Large intestine (tissue), 3 donors: ENCODE data around the gene TBL1X. TPM values are rescaled to one million over a fixed set of nuclear protein-coding genes. Genes with fewer than 3 reads are reported as not detected.

ENCODE experiments used
- DNase-seq, 2 donors: peaks; one replicate each; pipeline versions ENCODE4 v3.0.0 to v3.0.0-alpha.2; 2013
- H3K27ac ChIP-seq: one replicate; pipeline ENCODE4 v1.5.1; 2013; ENCODE audit warnings: low read length
- H3K27me3 ChIP-seq: 2 replicates; pipeline ENCODE4 v1.6.1; 2013; ENCODE audit warnings: low read length; ENCODE audit not compliant: control insufficient read depth, insufficient read depth
- H3K36me3 ChIP-seq: 2 replicates; pipeline ENCODE4 v1.6.1; 2013; ENCODE audit warnings: low read length; ENCODE audit not compliant: control insufficient read depth, insufficient read depth
- H3K4me1 ChIP-seq: one replicate; pipeline ENCODE4 v1.6.1; 2013; ENCODE audit warnings: low read length; ENCODE audit not compliant: control insufficient read depth, insufficient read depth
- H3K4me3 ChIP-seq: one replicate; pipeline ENCODE4 v1.5.1; 2013; ENCODE audit warnings: low read length
- H3K9me3 ChIP-seq: one replicate; pipeline ENCODE4 v1.6.1; 2013; ENCODE audit warnings: mild to moderate bottlenecking, low read depth, low read length, moderate library complexity; ENCODE audit not compliant: control insufficient read depth
- WGBS: methylation state at CpG from one replicate; pipeline ENCODE4 v1.1.5; 2013; ENCODE audit warnings: low lambda C conversion rate; ENCODE audit not compliant: insufficient coverage; 5-methylcytosine and 5-hydroxymethylcytosine counted together
- polyA plus RNA-seq: library from polyadenylated mRNA; unstranded; fragments of 120-200 nt; gene quantifications from one replicate; pipeline ENCODE4 v1.2.1, GENCODE V29; 2013

The TBL1X gene
- polyA plus RNA-seq, 1 donor = 9.6 TPM

DNA sequence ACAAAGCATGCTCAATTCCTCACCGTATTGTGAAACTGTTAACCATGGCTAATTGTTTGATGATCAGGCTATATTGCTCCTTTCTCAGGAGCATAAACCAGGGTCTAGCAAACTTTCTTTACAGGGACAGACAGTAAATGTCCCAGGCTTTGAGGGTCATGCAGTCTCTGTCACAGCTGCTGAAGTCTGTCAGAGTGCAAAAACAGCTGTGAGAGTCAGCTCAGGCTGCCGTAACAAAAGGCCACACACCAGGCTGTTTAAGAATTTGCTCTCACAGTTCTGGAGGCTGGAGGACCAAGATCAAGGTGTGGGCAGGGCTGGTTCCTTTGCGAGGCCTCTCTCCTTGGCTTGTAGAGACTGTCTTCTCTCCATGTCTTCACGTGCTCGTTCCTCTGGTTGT is 225.2 kb downstream of the TBL1X start:
- H3K27me3 ChIP-seq = no peaks in the 10 kb centered on the region
- peaks cover 17% of the 10 kb centered on the region for H3K36me3 ChIP-seq
- H3K9me3 ChIP-seq = no peaks in the 10 kb centered on the region
- H3K4me1 ChIP-seq = no peaks in the 10 kb centered on the region
- no peak overlapping the region for H3K4me3 ChIP-seq
- no peak for DNase-seq
- WGBS = no CpG with 5 or more reads among the region's 5 CpGs
- no peak overlapping the region for H3K27ac ChIP-seq

GRCh38 chrX:9693307-9694001 is 228.6 kb downstream of the TBL1X start:
- WGBS = no CpG with 5 or more reads among the region's 12 CpGs
- DNase-seq = no peak

DNA sequence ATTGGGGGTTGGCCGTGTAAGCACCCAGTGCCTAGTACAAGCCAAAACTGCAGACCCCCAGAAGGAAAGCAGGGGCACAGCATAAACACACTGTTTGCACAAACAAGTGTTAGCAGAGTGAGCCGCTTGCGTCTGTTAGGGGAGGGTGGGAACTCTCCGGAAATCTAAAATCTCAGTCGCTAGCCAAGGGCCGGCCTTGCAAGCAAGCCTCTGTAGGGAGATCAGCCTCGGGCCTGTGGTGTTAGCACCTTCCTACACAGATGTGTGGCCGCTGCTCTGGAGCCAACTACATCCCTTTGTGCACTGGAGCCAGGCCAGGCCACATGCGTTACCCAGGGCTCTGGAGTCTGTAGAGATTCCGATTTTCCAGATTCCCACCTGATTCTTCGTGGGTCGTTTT is 233.7 kb downstream of the TBL1X start:
- WGBS = no CpG with 5 or more reads among the region's 12 CpGs
- no peak overlapping the region for H3K27ac ChIP-seq
- no peaks in the 10 kb centered on the region for H3K4me1 ChIP-seq
- H3K36me3 ChIP-seq = peaks cover 10% of the 10 kb centered on the region
- no peak overlapping the region for H3K4me3 ChIP-seq
- H3K27me3 ChIP-seq = no peaks in the 10 kb centered on the region
- no peaks in the 10 kb centered on the region for H3K9me3 ChIP-seq
- no peak for DNase-seq

More at GRCh38 chrX:9693307-9694001, 228.6 kb downstream of the TBL1X start:
- Histone ChIP-seq H3K27me3 (no peaks in the 10 kb centered on the region), H3K4me3 (no peak overlapping the region), H3K4me1 (no peaks in the 10 kb centered on the region), H3K9me3 (no peaks in the 10 kb centered on the region), H3K27ac (no peak overlapping the region), H3K36me3 (peaks cover 17% of the 10 kb centered on the region)

GRCh38 chrX:9700555-9700954 is 235.7 kb downstream of the TBL1X start:
- H3K4me3 ChIP-seq = no peak overlapping the region
- H3K27ac ChIP-seq = no peak overlapping the region
- no peaks in the 10 kb centered on the region for H3K9me3 ChIP-seq
- H3K36me3 ChIP-seq = peaks cover 12% of the 10 kb centered on the region
- H3K4me1 ChIP-seq = no peaks in the 10 kb centered on the region
- no peak for DNase-seq
- no peaks in the 10 kb centered on the region for H3K27me3 ChIP-seq
- no CpG with 5 or more reads among the region's 15 CpGs for WGBS

GRCh38 chrX:9701790-9702189 is 236.9 kb downstream of the TBL1X start:
- Histone ChIP-seq H3K4me1 (no peaks in the 10 kb centered on the region), H3K27ac (no peak overlapping the region), H3K27me3 (no peaks in the 10 kb centered on the region), H3K4me3 (no peak overlapping the region), H3K9me3 (no peaks in the 10 kb centered on the region), H3K36me3 (peaks cover 16% of the 10 kb centered on the region)
- WGBS = no CpG with 5 or more reads among the region's 12 CpGs
- no peak for DNase-seq

GRCh38 chrX:9703406-9703805 is 238.5 kb downstream of the TBL1X start:
- no peak overlapping the region for H3K27ac ChIP-seq
- DNase-seq = no peak
- WGBS = no CpG with 5 or more reads among the region's 14 CpGs
- H3K36me3 ChIP-seq = peaks cover 15% of the 10 kb centered on the region
- no peaks in the 10 kb centered on the region for H3K4me1 ChIP-seq
- H3K4me3 ChIP-seq = no peak overlapping the region
- no peaks in the 10 kb centered on the region for H3K9me3 ChIP-seq
- H3K27me3 ChIP-seq = no peaks in the 10 kb centered on the region

- Histone ChIP-seq H3K27ac (no peak overlapping the region), H3K4me3 (no peak overlapping the region), H3K27me3 (no peaks in the 10 kb centered on the region), H3K4me1 (peaks cover 2% of the 10 kb centered on the region), H3K9me3 (no peaks in the 10 kb centered on the region), H3K36me3 (peaks cover 15% of the 10 kb centered on the region)
- no peak for DNase-seq
- WGBS = no CpG with 5 or more reads among the region's 6 CpGs
Observed at GRCh38 chrX:9704876-9705465, 240.1 kb downstream of the TBL1X start.

DNA sequence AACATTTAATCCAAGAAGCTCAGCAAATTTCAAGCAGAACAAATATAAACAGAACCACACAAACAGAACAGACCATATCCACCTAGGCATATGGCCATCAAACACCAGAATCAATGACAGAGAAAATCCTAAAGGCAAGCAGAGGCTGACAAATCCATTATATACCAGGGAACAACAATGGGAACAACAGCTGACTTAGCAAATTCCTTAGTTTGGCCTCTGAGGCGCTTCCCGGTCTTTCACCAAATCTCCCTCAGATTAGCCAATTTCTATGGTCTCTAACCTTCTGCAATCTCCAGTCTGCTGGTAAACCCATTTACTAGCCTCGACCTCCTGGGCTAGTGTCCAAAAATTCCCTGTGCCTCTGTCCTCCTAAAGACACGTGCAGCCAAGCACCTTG is 241.6 kb downstream of the TBL1X start:
- no peak overlapping the region for H3K4me3 ChIP-seq
- peaks cover 2% of the 10 kb centered on the region for H3K4me1 ChIP-seq
- peaks cover 16% of the 10 kb centered on the region for H3K36me3 ChIP-seq
- no CpG with 5 or more reads among the region's 4 CpGs for WGBS
- H3K27me3 ChIP-seq = no peaks in the 10 kb centered on the region
- no peaks in the 10 kb centered on the region for H3K9me3 ChIP-seq
- no peak overlapping the region for H3K27ac ChIP-seq
- no peak for DNase-seq

- no peak for DNase-seq
- peaks cover 23% of the 10 kb centered on the region for H3K36me3 ChIP-seq
- H3K4me3 ChIP-seq = no peak overlapping the region
- H3K27me3 ChIP-seq = no peaks in the 10 kb centered on the region
- no peaks in the 10 kb centered on the region for H3K9me3 ChIP-seq
- no peak overlapping the region for H3K27ac ChIP-seq
- peaks cover 2% of the 10 kb centered on the region for H3K4me1 ChIP-seq
- no CpG with 5 or more reads among the region's 13 CpGs for WGBS
Observed at GRCh38 chrX:9707306-9708033, 242.6 kb downstream of the TBL1X start.

- Histone ChIP-seq H3K4me3 (no peak overlapping the region), H3K27ac (no peak overlapping the region), H3K9me3 (no peaks in the 10 kb centered on the region), H3K27me3 (no peaks in the 10 kb centered on the region), H3K36me3 (peaks cover 23% of the 10 kb centered on the region), H3K4me1 (peaks cover 2% of the 10 kb centered on the region)
- WGBS = no CpG with 5 or more reads among the region's 10 CpGs
- DNase-seq = no peak
Observed at GRCh38 chrX:9708086-9708485, 243.2 kb downstream of the TBL1X start.
